B cell (primary cell): Measurements from ENCODE around the gene HLA-DQA1. TPM values are rescaled to one million over a fixed set of nuclear protein-coding genes. Genes with fewer than 3 reads are reported as not detected.

ENCODE experiments used
- ATAC-seq: fragments of 200-7000 bp; cut with Tn5 transposase; one replicate; pipeline ENCODE4 v1.10.0; 2021; ENCODE audit warnings: low read depth, mild to moderate bottlenecking, moderate number of reproducible peaks, moderate library complexity
- CTCF ChIA-PET: fragments of 350-600 bp; sonication (Branson Sonifier 250); formaldehyde crosslinking; loops from one replicate; lab custom pipeline; 2021; ENCODE audit warnings: antibody characterized with exemption, inconsistent platforms; lab: Charles Lee
- POLR2A ChIA-PET: fragments of 350-600 bp; sonication (Branson Sonifier 250); formaldehyde crosslinking; loops from one replicate; lab custom pipeline; 2021; ENCODE audit warnings: antibody characterized with exemption; lab: Charles Lee
- DNase-seq: peaks from one replicate; pipeline ENCODE4 v3.0.0; 2013
- H2AFZ ChIP-seq: 2 replicates; pipeline ENCODE4 v1.6.1; 2012; ENCODE audit warnings: mild to moderate bottlenecking, low read depth, low read length; ENCODE audit not compliant: insufficient read depth, poor library complexity, severe bottlenecking
- H3K27ac ChIP-seq, 2 donors: 1 replicate in 1 of 2; 2 replicates in 1 of 2; pipeline ENCODE4 v1.5.1; 2012 to 2013; ENCODE audit warnings: low read length in 2 of 2, mild to moderate bottlenecking in 2 of 2, moderate library complexity in 1 of 2
- H3K27me3 ChIP-seq, 4 experiments: fragments of 200-600 bp in 1 of 4; sonication (generic) in 1 of 4; replicated peaks in 1 of 4; 1 replicate in 2 of 4; 2 replicates in 2 of 4; pipeline versions ENCODE4 v1.6.1 to v1.7.0; 2013 to 2016; ENCODE audit warnings: low read length in 3 of 4, mild to moderate bottlenecking in 2 of 4, mixed read lengths in 1 of 4, moderate library complexity in 1 of 4; ENCODE audit not compliant: insufficient read depth in 4 of 4, control insufficient read depth in 3 of 4; ENCODE audit errors: control extremely low read depth in 1 of 4
- H3K36me3 ChIP-seq, 2 experiments: replicated peaks in 1 of 2; 1 replicate in 1 of 2; 2 replicates in 1 of 2; pipeline versions ENCODE4 v1.6.1 to v1.7.1; 2013; ENCODE audit warnings: low read length in 1 of 2; ENCODE audit not compliant: insufficient read depth in 2 of 2, control insufficient read depth in 1 of 2; ENCODE audit errors: control extremely low read depth in 1 of 2, extremely low read depth in 1 of 2
- H3K4me1 ChIP-seq, 2 donors: fragments of 200-600 bp in 1 of 2; sonication (generic) in 1 of 2; 1 replicate in 1 of 2; 2 replicates in 1 of 2; pipeline versions ENCODE4 v1.5.1 to v1.6.1; 2013 to 2017; ENCODE audit warnings: low read length in 2 of 2; ENCODE audit not compliant: control insufficient read depth in 2 of 2, insufficient read depth in 2 of 2
- H3K4me2 ChIP-seq: replicated peaks from 2 replicates; pipeline ENCODE3; 2012; ENCODE audit warnings: mild to moderate bottlenecking, low read depth, low read length; ENCODE audit not compliant: poor library complexity, severe bottlenecking
- H3K4me3 ChIP-seq, 5 experiments: fragments of 200-600 bp in 1 of 5; sonication (generic) in 1 of 5; 1 replicate in 3 of 5; 2 replicates in 2 of 5; pipeline versions ENCODE4 v1.5.1 to v1.7.0; 2011 to 2016; ENCODE audit warnings: low read length in 4 of 5, mild to moderate bottlenecking in 4 of 5, low read depth in 2 of 5, control low read depth in 1 of 5, moderate library complexity in 1 of 5; ENCODE audit not compliant: insufficient read depth in 1 of 5; ENCODE audit errors: control extremely low read depth in 1 of 5, extremely low read depth in 1 of 5
- H3K79me2 ChIP-seq: fragments of 200-600 bp; sonication (generic); one replicate; pipeline ENCODE4 v1.6.0; 2016; ENCODE audit warnings: low read length; ENCODE audit not compliant: control insufficient read depth, insufficient read depth
- H3K9ac ChIP-seq: fragments of 200-600 bp; sonication (generic); 2 replicates; pipeline ENCODE4 v1.6.1; 2017; ENCODE audit warnings: mild to moderate bottlenecking, low read length, moderate library complexity
- H3K9me3 ChIP-seq, 3 donors: one replicate each; pipeline versions ENCODE4 v1.6.1 to v1.7.1; 2013; ENCODE audit warnings: low read length in 2 of 3; ENCODE audit not compliant: control insufficient read depth in 2 of 3, insufficient read depth in 1 of 3; ENCODE audit errors: control extremely low read depth in 1 of 3
- H4K20me1 ChIP-seq: 2 replicates; pipeline ENCODE4 v1.6.0; 2012; ENCODE audit warnings: mild to moderate bottlenecking, low read length; ENCODE audit not compliant: insufficient read depth, control insufficient read depth, poor library complexity, severe bottlenecking
- H3K27ac Mint-ChIP-seq: one replicate; pipeline ENCODE4 v1.8.0; 2021; ENCODE audit warnings: mixed read lengths
- H3K27me3 Mint-ChIP-seq: one replicate; pipeline ENCODE4 v1.8.0; 2021; ENCODE audit warnings: mixed read lengths
- H3K4me1 Mint-ChIP-seq: one replicate; pipeline ENCODE4 v1.8.0; 2021; ENCODE audit warnings: mixed read lengths
- H3K4me3 Mint-ChIP-seq: one replicate; pipeline ENCODE4 v1.8.0; 2021; ENCODE audit warnings: mixed read lengths
- H3K9me3 Mint-ChIP-seq: one replicate; pipeline ENCODE4 v1.8.0; 2022; ENCODE audit warnings: mixed read lengths; ENCODE audit not compliant: insufficient read depth
- CTCF ChIP-seq: fragments of 200-600 bp; IDR thresholded peaks from one replicate; pipeline ENCODE4 v1.8.0; 2022; ENCODE audit warnings: antibody characterized with exemption, mild to moderate bottlenecking
- EZH2 ChIP-seq: IDR thresholded peaks from 2 replicates; pipeline ENCODE4 v1.6.1; 2012; ENCODE audit warnings: borderline replicate concordance, low read depth, mild to moderate bottlenecking, moderate library complexity, low read length; ENCODE audit not compliant: insufficient read depth, poor library complexity, severe bottlenecking
- WGBS: methylation state at CpG from one replicate; pipeline ENCODE4 v1.1.5; 2013; ENCODE audit warnings: missing lambda C conversion rate; ENCODE audit not compliant: insufficient coverage; 5-methylcytosine and 5-hydroxymethylcytosine counted together
- intact Hi-C: fragments of 100-400 bp; cut with micrococcal nuclease; formaldehyde crosslinking; loops from one replicate; pipeline ENCODE4 v1.10.0; 2022
- polyA plus RNA-seq: library from polyadenylated mRNA; depleted of rRNA; stranded (reverse); fragments of >200 nt; gene quantifications from 2 replicates; pipeline ENCODE4 v1.2.3, GENCODE V29; 2012
- total RNA-seq, 2 donors: library from RNA; stranded (reverse); fragments of 120-200 nt in 1 of 2; gene quantifications; 1 replicate in 1 of 2; 2 replicates in 1 of 2; pipeline versions ENCODE4 v1.2.3 to v1.2.4, GENCODE V29; 2013 to 2022

Gene HLA-DQA1
- total and polyA plus RNA-seq, 2 donors (not counting 1 experiment from before 2014, with no cell fraction given) = 486 to 489 TPM

GRCh38 chr6:32603222-32603621 is 34.0 kb upstream of the HLA-DQA1 start:
- 60% methylated on average over 1 of the region's 5 CpGs for WGBS
- no peaks in the 10 kb centered on the region for H3K27me3 Mint-ChIP-seq
- DNase-seq (peak; percentile 61), ATAC-seq (no peak)
- no peaks in the 10 kb centered on the region for H4K20me1 ChIP-seq
- peak overlapping the region; percentile 92 for H3K27ac Mint-ChIP-seq
- peaks cover 21% of the 10 kb centered on the region for H3K79me2 ChIP-seq
- no peak overlapping the region for H2AFZ ChIP-seq
- no peak for TF ChIP-seq EZH2
- no peak for TF ChIP-seq CTCF
- intact Hi-C loops = loop anchor here (2.0 to 10.0 kb wide), 4 partner anchors 14 to 342 kb away; partner anchors contain the start of genes HLA-DMB, HLA-DQA1, HLA-DQB1 and HLA-DRB1
- CTCF ChIA-PET = no interaction called here
- H3K4me1 ChIP-seq = peaks cover 45 to 51% of the 10 kb centered on the region in 2 donors
- H3K27me3 ChIP-seq = no peaks in the 10 kb centered on the region
- no peaks in the 10 kb centered on the region for H3K9me3 Mint-ChIP-seq
- H3K9ac ChIP-seq = no peak overlapping the region
- peak overlapping the region in 1 of 5 experiments; percentile 29 for H3K4me3 ChIP-seq
- peak overlapping the region; percentile 57 for H3K4me2 ChIP-seq
- peak overlapping the region; percentile 90 to 91 for H3K27ac ChIP-seq
- POLR2A ChIA-PET = interaction anchor here (1.9 kb wide), 1 partner anchor 25 kb away, joined by 14 read pairs; no protein-coding TSS in a partner anchor
- H3K4me3 Mint-ChIP-seq = peak overlapping the region; percentile 74
- peaks cover 69% of the 10 kb centered on the region for H3K4me1 Mint-ChIP-seq
- no peaks in the 10 kb centered on the region for H3K36me3 ChIP-seq
- peaks cover 0 to 4% (median 0%) of the 10 kb centered on the region in 3 donors for H3K9me3 ChIP-seq

GRCh38 chr6:32603888-32604287 is 33.3 kb upstream of the HLA-DQA1 start:
- POLR2A ChIA-PET = interaction anchor here (0.6 to 2.1 kb wide), 12 partner anchors 10 to 164 kb away, joined by 3 to 29 read pairs (median 4); partner anchors contain the start of genes HLA-DQA1, HLA-DRA, HLA-DRB1 and HLA-DRB5
- H3K4me3 Mint-ChIP-seq = peak overlapping the region; percentile 87
- H3K27ac ChIP-seq = peak overlapping the region; percentile 99 to 100

More at GRCh38 chr6:32603888-32604287, 33.3 kb upstream of the HLA-DQA1 start:
- peaks cover 71% of the 10 kb centered on the region for H3K4me1 Mint-ChIP-seq
- no peaks in the 10 kb centered on the region for H3K27me3 Mint-ChIP-seq
- H3K9me3 Mint-ChIP-seq = no peaks in the 10 kb centered on the region
- CTCF ChIA-PET = interaction anchor here (1.5 kb wide), 1 partner anchor 18 kb away, joined by 8 read pairs; no protein-coding TSS in a partner anchor
- Histone ChIP-seq H3K9ac (peak overlapping the region; percentile 79), H3K4me3 (peak overlapping the region in 4 of 5 experiments; percentile 39 to 57 (median 42)), H3K4me1 (peaks cover 49 to 54% of the 10 kb centered on the region in 2 donors), H3K27me3 (no peaks in the 10 kb centered on the region), H3K9me3 (peaks cover 0 to 4% (median 0%) of the 10 kb centered on the region in 3 donors), H4K20me1 (no peaks in the 10 kb centered on the region), H3K4me2 (peak overlapping the region; percentile 72), H3K79me2 (peaks cover 15% of the 10 kb centered on the region), H3K36me3 (no peaks in the 10 kb centered on the region), H2AFZ (no peak overlapping the region)
- ATAC-seq = peak; percentile 68
- TF ChIP-seq EZH2 (no peak), CTCF (no peak)
- DNase-seq = no peak
- peak overlapping the region; percentile 97 for H3K27ac Mint-ChIP-seq
- WGBS = 0% methylated on average over 3 of the region's 3 CpGs
- intact Hi-C loops = loop anchor here (1.0 to 10.0 kb wide), 6 partner anchors 15 to 341 kb away; partner anchors contain the start of genes HLA-DMB, HLA-DQA1, HLA-DQB1 and HLA-DRB1
